Neural progenitor cell (in vitro differentiated cells): ENCODE data around the gene NEU3. TPM values are rescaled to one million over a fixed set of nuclear protein-coding genes. Genes with fewer than 3 reads are reported as not detected.

ENCODE experiments used
- DNase-seq: peaks from one replicate; pipeline ENCODE4 v3.0.0-alpha.2; 2016; ENCODE audit warnings: low spot score
- H2AFZ ChIP-seq: fragments of 200-600 bp; sonication (generic); replicated peaks from 2 replicates; pipeline ENCODE4 v1.6.1; 2016; ENCODE audit warnings: antibody characterized with exemption
- H3F3A ChIP-seq: fragments of 200-600 bp; sonication (generic); 2 replicates; pipeline ENCODE4 v1.6.1; 2016; ENCODE audit warnings: antibody characterized with exemption, low read depth
- H3K27ac ChIP-seq: fragments of 200-600 bp; sonication (generic); 2 replicates; pipeline ENCODE4 v1.5.1; 2016; ENCODE audit warnings: mild to moderate bottlenecking
- H3K27me3 ChIP-seq: fragments of 200-600 bp; sonication (generic); 2 replicates; pipeline ENCODE4 v1.6.1; 2016; ENCODE audit warnings: mild to moderate bottlenecking, moderate library complexity
- H3K36me3 ChIP-seq: fragments of 200-600 bp; sonication (generic); 2 replicates; pipeline ENCODE4 v1.5.1; 2016
- H3K4me1 ChIP-seq: fragments of 200-600 bp; sonication (generic); 2 replicates; pipeline ENCODE4 v1.6.1; 2016; ENCODE audit warnings: mixed run types
- H3K4me2 ChIP-seq: fragments of 200-600 bp; sonication (generic); 2 replicates; pipeline ENCODE4 v1.6.1; 2016
- H3K4me3 ChIP-seq: fragments of 200-600 bp; sonication (generic); 2 replicates; pipeline ENCODE4 v1.5.1; 2016
- H3K79me2 ChIP-seq: fragments of 200-600 bp; sonication (generic); 2 replicates; pipeline ENCODE4 v1.6.1; 2016; ENCODE audit warnings: low read depth
- H3K9ac ChIP-seq: fragments of 200-600 bp; sonication (generic); 2 replicates; pipeline ENCODE4 v1.6.1; 2016
- H3K9me3 ChIP-seq: fragments of 200-600 bp; sonication (generic); 2 replicates; pipeline ENCODE4 v1.5.1; 2016; ENCODE audit warnings: low read depth
- H4K20me1 ChIP-seq: fragments of 200-600 bp; sonication (generic); 2 replicates; pipeline ENCODE4 v1.6.1; 2016; ENCODE audit warnings: low read depth
- H3K27ac Mint-ChIP-seq: 3 replicates; pipeline ENCODE4 v1.8.0; 2021; ENCODE audit warnings: mixed read lengths
- H3K27me3 Mint-ChIP-seq: 2 replicates; pipeline ENCODE4 v1.8.0; 2022; ENCODE audit warnings: low read depth, mild to moderate bottlenecking, inconsistent platforms, moderate library complexity, mixed read lengths; ENCODE audit not compliant: insufficient read depth
- H3K36me3 Mint-ChIP-seq: 3 replicates; pipeline ENCODE4 v1.8.0; 2021; ENCODE audit warnings: mixed read lengths
- H3K4me1 Mint-ChIP-seq: 3 replicates; pipeline ENCODE4 v1.8.0; 2021; ENCODE audit warnings: mixed read lengths
- H3K4me3 Mint-ChIP-seq: 3 replicates; pipeline ENCODE4 v1.8.0; 2021; ENCODE audit warnings: mild to moderate bottlenecking, moderate library complexity, mixed read lengths
- H3K9me3 Mint-ChIP-seq: 3 replicates; pipeline ENCODE4 v1.8.0; 2020; ENCODE audit warnings: mixed read lengths
- EZH2 ChIP-seq: fragments of 200-600 bp; sonication (generic); IDR thresholded peaks from 2 replicates; pipeline ENCODE4 v1.6.1; 2017; ENCODE audit warnings: antibody characterized with exemption, mild to moderate bottlenecking, moderate library complexity
- EZH2phosphoT487 ChIP-seq: fragments of 200-600 bp; sonication (generic); IDR thresholded peaks from 2 replicates; pipeline ENCODE4 v1.6.1; 2017; ENCODE audit warnings: antibody characterized with exemption
- total RNA-seq: library from RNA; depleted of rRNA; stranded (reverse); fragments of >200 nt; gene quantifications from 2 replicates; pipeline ENCODE4 v1.2.3, GENCODE V29; 2015; ENCODE audit warnings: low replicate concordance
- TF ChIP-seq, protein P1 (sequence below): fragments of 200-600 bp; sonication (generic); IDR thresholded peaks from 2 replicates; pipeline ENCODE4 v1.5.1; 2017; ENCODE audit warnings: antibody characterized with exemption, mild to moderate bottlenecking

NEU3 gene
- total RNA-seq, 1 donor from 2014 or later, result 12.4 TPM

DNA sequence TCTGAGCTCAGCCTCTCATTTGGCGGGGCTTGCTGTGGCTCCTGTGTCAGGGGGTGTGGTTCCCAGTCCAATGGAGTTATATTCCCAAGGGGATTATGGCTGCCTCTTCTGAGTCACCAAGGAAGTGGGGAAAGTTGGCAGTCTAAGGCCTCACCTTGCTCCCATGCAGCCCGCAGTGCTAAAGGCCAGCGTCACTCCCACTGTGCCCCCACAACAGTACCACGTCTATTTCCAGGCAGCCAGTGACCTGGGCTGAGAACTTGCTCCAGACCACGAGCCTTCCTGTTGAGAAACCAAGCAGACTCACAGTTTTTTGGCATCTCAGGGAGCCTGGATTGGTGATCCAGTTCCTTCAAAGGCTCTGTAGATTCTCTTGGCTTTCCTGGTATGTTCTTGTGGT is 62.3 kb downstream of the NEU3 start:
- Histone ChIP-seq H3K4me2 (no peak overlapping the region), H3K27me3 (no peaks in the 10 kb centered on the region), H3K27ac (no peak overlapping the region), H3F3A (no peaks in the 10 kb centered on the region), H2AFZ (no peak overlapping the region), H4K20me1 (no peaks in the 10 kb centered on the region), H3K4me3 (no peak overlapping the region), H3K9me3 (peaks cover 5% of the 10 kb centered on the region), H3K36me3 (no peaks in the 10 kb centered on the region), H3K9ac (no peak overlapping the region), H3K4me1 (no peaks in the 10 kb centered on the region), H3K79me2 (no peaks in the 10 kb centered on the region)
- Mint-ChIP-seq H3K9me3 (peaks cover 12% of the 10 kb centered on the region), H3K36me3 (no peaks in the 10 kb centered on the region), H3K4me3 (no peak overlapping the region), H3K4me1 (no peaks in the 10 kb centered on the region), H3K27me3 (no peaks in the 10 kb centered on the region), H3K27ac (no peak overlapping the region)
- DNase-seq, result no peak
- TF ChIP-seq EZH2 (no peak), EZH2phosphoT487 (no peak)
- TF ChIP-seq, protein P1, sequence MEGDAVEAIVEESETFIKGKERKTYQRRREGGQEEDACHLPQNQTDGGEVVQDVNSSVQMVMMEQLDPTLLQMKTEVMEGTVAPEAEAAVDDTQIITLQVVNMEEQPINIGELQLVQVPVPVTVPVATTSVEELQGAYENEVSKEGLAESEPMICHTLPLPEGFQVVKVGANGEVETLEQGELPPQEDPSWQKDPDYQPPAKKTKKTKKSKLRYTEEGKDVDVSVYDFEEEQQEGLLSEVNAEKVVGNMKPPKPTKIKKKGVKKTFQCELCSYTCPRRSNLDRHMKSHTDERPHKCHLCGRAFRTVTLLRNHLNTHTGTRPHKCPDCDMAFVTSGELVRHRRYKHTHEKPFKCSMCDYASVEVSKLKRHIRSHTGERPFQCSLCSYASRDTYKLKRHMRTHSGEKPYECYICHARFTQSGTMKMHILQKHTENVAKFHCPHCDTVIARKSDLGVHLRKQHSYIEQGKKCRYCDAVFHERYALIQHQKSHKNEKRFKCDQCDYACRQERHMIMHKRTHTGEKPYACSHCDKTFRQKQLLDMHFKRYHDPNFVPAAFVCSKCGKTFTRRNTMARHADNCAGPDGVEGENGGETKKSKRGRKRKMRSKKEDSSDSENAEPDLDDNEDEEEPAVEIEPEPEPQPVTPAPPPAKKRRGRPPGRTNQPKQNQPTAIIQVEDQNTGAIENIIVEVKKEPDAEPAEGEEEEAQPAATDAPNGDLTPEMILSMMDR, result no peak

DNA sequence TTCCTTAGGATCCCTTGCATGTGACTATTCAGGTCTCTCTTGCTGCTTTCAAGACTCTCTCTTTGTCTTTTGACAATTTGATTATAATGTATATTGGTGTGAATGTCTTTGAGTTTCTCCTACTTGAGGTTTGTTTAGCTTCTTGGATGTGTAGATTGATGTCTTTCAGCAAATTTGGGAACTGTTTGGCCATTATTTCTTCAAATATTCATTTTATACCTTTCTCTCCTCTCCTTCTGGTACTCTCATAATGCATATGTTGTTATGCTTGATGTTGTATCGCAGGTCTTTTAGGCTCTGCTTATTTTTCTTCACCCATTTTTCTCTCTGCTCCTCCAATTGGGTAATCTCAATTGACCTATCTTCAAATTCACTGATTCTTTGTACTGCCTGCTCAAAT is 63.7 kb downstream of the NEU3 start:
- TF ChIP-seq EZH2phosphoT487 (no peak), EZH2 (no peak)
- TF ChIP-seq, protein P1, result no peak

DNA sequence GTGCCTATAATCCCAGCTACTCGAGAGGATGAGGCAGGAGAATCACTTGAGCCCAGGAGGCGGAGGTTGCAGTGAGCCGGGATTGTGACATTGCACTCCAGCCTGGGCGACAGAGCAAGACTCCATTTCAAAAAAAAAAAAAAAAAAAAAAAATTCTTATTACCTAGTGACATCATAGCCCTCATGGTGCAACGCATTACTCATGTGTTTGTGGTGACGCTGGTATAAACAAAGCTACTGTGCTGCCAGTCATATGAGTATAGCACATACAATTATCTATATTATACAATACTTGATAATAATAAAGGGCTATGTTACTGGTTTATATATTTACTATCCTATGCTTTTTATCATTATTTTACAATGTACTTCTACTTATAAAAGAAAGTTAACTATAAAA is 66.8 kb downstream of the NEU3 start:
- Histone ChIP-seq H3K4me3 (no peak overlapping the region), H3K36me3 (no peaks in the 10 kb centered on the region), H3K27ac (no peak overlapping the region), H4K20me1 (no peaks in the 10 kb centered on the region), H3K79me2 (no peaks in the 10 kb centered on the region), H3K9ac (no peak overlapping the region), H3K9me3 (peaks cover 5% of the 10 kb centered on the region), H3K27me3 (no peaks in the 10 kb centered on the region), H3K4me1 (no peaks in the 10 kb centered on the region), H2AFZ (no peak overlapping the region), H3K4me2 (no peak overlapping the region), H3F3A (no peaks in the 10 kb centered on the region)
- H3K36me3 Mint-ChIP-seq, result no peaks in the 10 kb centered on the region
- no peak overlapping the region for H3K27ac Mint-ChIP-seq
- DNase-seq, result no peak
- H3K9me3 Mint-ChIP-seq, result peaks cover 12% of the 10 kb centered on the region
- no peaks in the 10 kb centered on the region for H3K27me3 Mint-ChIP-seq
- H3K4me3 Mint-ChIP-seq, result no peak overlapping the region
- no peaks in the 10 kb centered on the region for H3K4me1 Mint-ChIP-seq
- TF ChIP-seq, protein P1, result no peak
- TF ChIP-seq EZH2phosphoT487 (no peak), EZH2 (no peak)

More for the DNA sequence above, 63.7 kb downstream of the NEU3 start:
- no peaks in the 10 kb centered on the region for H3K27me3 Mint-ChIP-seq
- Histone ChIP-seq H3F3A (no peaks in the 10 kb centered on the region), H3K4me2 (no peak overlapping the region), H3K4me1 (no peaks in the 10 kb centered on the region), H3K9ac (no peak overlapping the region), H4K20me1 (no peaks in the 10 kb centered on the region), H3K27ac (no peak overlapping the region), H3K27me3 (no peaks in the 10 kb centered on the region), H3K4me3 (no peak overlapping the region), H3K79me2 (no peaks in the 10 kb centered on the region), H2AFZ (no peak overlapping the region), H3K9me3 (peaks cover 5% of the 10 kb centered on the region), H3K36me3 (no peaks in the 10 kb centered on the region)
- H3K27ac Mint-ChIP-seq, result no peak overlapping the region
- DNase-seq, result no peak
- H3K36me3 Mint-ChIP-seq, result no peaks in the 10 kb centered on the region
- peaks cover 12% of the 10 kb centered on the region for H3K9me3 Mint-ChIP-seq
- no peaks in the 10 kb centered on the region for H3K4me1 Mint-ChIP-seq
- H3K4me3 Mint-ChIP-seq, result no peak overlapping the region
